ENCODE data around the gene DAAM1.

DNA sequence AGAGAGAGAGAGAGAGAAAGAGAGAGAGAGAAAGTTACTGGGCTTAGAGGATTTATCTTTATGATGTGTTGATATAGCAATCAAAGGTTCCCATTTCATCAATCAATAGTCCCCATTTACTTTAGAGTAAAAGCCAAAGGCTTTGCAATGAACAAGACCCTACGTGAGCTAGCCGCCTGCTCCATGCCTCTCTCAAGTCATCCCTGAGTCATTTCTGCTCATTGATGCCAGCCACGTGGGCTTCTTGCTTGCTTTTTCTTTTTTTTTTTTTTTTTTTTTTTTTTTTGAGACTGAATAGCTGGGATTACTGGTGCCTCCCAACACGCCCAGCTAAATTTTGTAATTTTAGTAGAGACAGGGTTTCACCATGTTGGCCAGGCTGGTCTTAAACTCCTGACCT lies 205.8 kb downstream of the DAAM1 start:
- no peak for TF ChIP-seq TSHZ2 (CRISPR knock-in tag; IDR thresholded peaks at IDR 0.05)
- TF ChIP-seq PATZ1 (CRISPR knock-in tag; IDR thresholded peaks at IDR 0.05; ENCODE audit: borderline replicate concordance), result no peak
- TF ChIP-seq ZFP30 (CRISPR knock-in tag; IDR thresholded peaks at IDR 0.05), result no peak
- TF ChIP-seq ZFP3 (CRISPR knock-in tag; IDR thresholded peaks at IDR 0.05), result no peak
- TF ChIP-seq RARB (CRISPR knock-in tag; IDR thresholded peaks at IDR 0.05), result no peak
- no peak for TF ChIP-seq OSR1 (CRISPR knock-in tag; IDR thresholded peaks at IDR 0.05)
- TF ChIP-seq CREB5 (CRISPR knock-in tag; IDR thresholded peaks at IDR 0.05; ENCODE audit: low read depth), result no peak
- TF ChIP-seq CSDC2 (CRISPR knock-in tag; IDR thresholded peaks at IDR 0.05), result no peak
- TF ChIP-seq GLIS3 (CRISPR knock-in tag; IDR thresholded peaks at IDR 0.05), result no peak
- TF ChIP-seq ZNF565 (CRISPR knock-in tag; conservative IDR thresholded peaks at IDR 0.05; ENCODE audit: low read depth), result no peak
- TF ChIP-seq ZNF70 (CRISPR knock-in tag; IDR thresholded peaks at IDR 0.05), result no peak
- no peak for TF ChIP-seq ARNTL (CRISPR knock-in tag; IDR thresholded peaks at IDR 0.05; ENCODE audit: borderline replicate concordance, low read depth)
- TF ChIP-seq ZC3H10 (CRISPR knock-in tag; IDR thresholded peaks at IDR 0.05), result no peak
- no peak for TF ChIP-seq ZNF8 (CRISPR knock-in tag; IDR thresholded peaks at IDR 0.05)

All from SK-N-SH treated with all-trans-retinoic acid at 6 μM for 48 hours (cell line).